ENCODE data around the gene ADAMTSL5. TPM values are rescaled to one million over a fixed set of nuclear protein-coding genes. Genes with fewer than 3 reads are reported as not detected.

Gene ADAMTSL5
- total and polyA plus RNA-seq, 9 of the 15 experiments (the other 6 are each of a cell fraction or from before 2014, with no cell fraction given) = 1.0 to 11.6 (median 4.1) TPM

DNA sequence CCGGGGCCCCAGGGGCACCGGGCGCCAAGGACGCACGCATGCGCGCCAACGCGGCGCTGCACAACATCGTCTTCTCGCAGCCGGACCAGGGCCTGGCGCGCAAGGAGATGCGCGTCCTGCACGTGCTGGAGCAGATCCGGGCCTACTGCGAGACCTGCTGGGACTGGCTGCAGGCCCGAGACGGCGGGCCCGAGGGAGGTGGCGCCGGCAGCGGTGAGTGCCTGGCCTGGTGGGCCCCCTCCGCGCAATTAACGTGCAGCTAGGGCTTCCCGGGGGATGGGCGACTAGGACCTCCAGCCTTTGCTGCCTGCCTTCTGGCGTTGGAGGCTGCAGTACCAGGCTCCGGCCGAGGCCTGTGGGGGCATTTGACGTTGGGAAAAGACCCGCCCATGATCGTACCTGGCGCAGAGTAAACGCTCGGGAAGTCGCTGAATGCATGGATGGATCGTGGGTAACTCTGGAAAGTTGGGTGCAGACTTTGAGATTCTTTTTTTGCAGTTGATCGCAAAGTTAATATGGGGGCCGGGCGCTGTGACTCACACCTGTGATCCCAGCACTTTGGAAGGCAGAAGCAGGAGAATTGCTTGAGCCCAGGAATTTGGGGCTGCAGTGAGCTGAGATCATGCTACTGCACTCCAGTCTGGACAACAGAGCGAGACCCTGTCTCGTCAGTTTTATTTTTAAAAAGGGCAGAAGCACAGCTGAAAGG, 55.6 kb downstream of the ADAMTSL5 start (continued):
- TF ChIP-seq, protein P1, sequence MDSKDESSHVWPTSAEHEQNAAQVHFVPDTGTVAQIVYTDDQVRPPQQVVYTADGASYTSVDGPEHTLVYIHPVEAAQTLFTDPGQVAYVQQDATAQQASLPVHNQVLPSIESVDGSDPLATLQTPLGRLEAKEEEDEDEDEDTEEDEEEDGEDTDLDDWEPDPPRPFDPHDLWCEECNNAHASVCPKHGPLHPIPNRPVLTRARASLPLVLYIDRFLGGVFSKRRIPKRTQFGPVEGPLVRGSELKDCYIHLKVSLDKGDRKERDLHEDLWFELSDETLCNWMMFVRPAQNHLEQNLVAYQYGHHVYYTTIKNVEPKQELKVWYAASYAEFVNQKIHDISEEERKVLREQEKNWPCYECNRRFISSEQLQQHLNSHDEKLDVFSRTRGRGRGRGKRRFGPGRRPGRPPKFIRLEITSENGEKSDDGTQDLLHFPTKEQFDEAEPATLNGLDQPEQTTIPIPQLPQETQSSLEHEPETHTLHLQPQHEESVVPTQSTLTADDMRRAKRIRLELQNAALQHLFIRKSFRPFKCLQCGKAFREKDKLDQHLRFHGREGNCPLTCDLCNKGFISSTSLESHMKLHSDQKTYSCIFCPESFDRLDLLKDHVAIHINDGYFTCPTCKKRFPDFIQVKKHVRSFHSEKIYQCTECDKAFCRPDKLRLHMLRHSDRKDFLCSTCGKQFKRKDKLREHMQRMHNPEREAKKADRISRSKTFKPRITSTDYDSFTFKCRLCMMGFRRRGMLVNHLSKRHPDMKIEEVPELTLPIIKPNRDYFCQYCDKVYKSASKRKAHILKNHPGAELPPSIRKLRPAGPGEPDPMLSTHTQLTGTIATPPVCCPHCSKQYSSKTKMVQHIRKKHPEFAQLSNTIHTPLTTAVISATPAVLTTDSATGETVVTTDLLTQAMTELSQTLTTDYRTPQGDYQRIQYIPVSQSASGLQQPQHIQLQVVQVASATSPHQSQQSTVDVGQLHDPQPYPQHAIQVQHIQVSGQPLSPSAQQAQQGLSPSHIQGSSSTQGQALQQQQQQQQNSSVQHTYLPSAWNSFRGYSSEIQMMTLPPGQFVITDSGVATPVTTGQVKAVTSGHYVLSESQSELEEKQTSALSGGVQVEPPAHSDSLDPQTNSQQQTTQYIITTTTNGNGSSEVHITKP (IDR thresholded peaks at IDR 0.05; ENCODE audit: partially characterized antibody) = no peak
- TF ChIP-seq ZNF175 (CRISPR knock-in tag; IDR thresholded peaks at IDR 0.05; ENCODE audit: low read depth) (no peak), OTX1 (CRISPR knock-in tag; IDR thresholded peaks at IDR 0.05) (no peak), POLR2AphosphoS2 (IDR thresholded peaks at IDR 0.05; ENCODE audit: low read length) (no peak; the same call in 1 of the 2 replicates), SMARCA5 (IDR thresholded peaks at IDR 0.05) (no peak), SAFB (IDR thresholded peaks at IDR 0.05; ENCODE audit: borderline replicate concordance, low read depth, low read length) (no peak), DNMT1 (IDR thresholded peaks at IDR 0.05) (no peak), ZFP36 (IDR thresholded peaks at IDR 0.05; ENCODE audit: low read depth, low read length, partially characterized antibody) (no peak), PTBP1 (IDR thresholded peaks at IDR 0.05; ENCODE audit: low read depth, low read length) (no peak), ZNF830 (CRISPR knock-in tag; IDR thresholded peaks at IDR 0.05) (no peak), TAF7 (tag; IDR thresholded peaks at IDR 0.05) (no peak), SUPT5H (IDR thresholded peaks at IDR 0.05) (0 out of 2 replicates have a peak, but pooled peaks have one; percentile 13), ZNF324 (CRISPR knock-in tag; IDR thresholded peaks at IDR 0.05) (no peak), ZNF318 (IDR thresholded peaks at IDR 0.05; ENCODE audit: borderline replicate concordance in 1 of 2, low read depth in 1 of 2) (no peak)
- TF ChIP-seq, protein P2, sequence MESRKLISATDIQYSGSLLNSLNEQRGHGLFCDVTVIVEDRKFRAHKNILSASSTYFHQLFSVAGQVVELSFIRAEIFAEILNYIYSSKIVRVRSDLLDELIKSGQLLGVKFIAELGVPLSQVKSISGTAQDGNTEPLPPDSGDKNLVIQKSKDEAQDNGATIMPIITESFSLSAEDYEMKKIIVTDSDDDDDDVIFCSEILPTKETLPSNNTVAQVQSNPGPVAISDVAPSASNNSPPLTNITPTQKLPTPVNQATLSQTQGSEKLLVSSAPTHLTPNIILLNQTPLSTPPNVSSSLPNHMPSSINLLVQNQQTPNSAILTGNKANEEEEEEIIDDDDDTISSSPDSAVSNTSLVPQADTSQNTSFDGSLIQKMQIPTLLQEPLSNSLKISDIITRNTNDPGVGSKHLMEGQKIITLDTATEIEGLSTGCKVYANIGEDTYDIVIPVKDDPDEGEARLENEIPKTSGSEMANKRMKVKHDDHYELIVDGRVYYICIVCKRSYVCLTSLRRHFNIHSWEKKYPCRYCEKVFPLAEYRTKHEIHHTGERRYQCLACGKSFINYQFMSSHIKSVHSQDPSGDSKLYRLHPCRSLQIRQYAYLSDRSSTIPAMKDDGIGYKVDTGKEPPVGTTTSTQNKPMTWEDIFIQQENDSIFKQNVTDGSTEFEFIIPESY (CRISPR knock-in tag; IDR thresholded peaks at IDR 0.05) = peak; percentile 54; the same call in 1 of the 2 replicates
